Psoas muscle (tissue), 8 donors: ENCODE measurements around the gene ELOVL1. TPM values are rescaled to one million over a fixed set of nuclear protein-coding genes. Genes with fewer than 3 reads are reported as not detected.

Experiments
- ATAC-seq, 4 donors: fragments of 200-7000 bp; cut with Tn5 transposase; one replicate each; pipeline ENCODE4 v1.9.1; 2020; ENCODE audit warnings: moderate library complexity in 3 of 4, mild to moderate bottlenecking in 2 of 4
- DNase-seq, 2 donors: peaks; one replicate each; pipeline ENCODE4 v3.0.0-alpha.2; 2020
- H3K27ac ChIP-seq: fragments of 200-600 bp; one replicate; pipeline ENCODE4 v1.8.0; 2022
- H3K27me3 ChIP-seq, 3 donors: fragments of 200-600 bp in 1 of 3; one replicate each; pipeline versions ENCODE4 v1.6.1 to v1.8.0; 2013 to 2022; ENCODE audit warnings: low read length in 2 of 3, mild to moderate bottlenecking in 2 of 3, moderate library complexity in 1 of 3; ENCODE audit not compliant: insufficient read depth in 3 of 3
- H3K36me3 ChIP-seq, 2 donors: fragments of 200-600 bp in 1 of 2; one replicate each; pipeline versions ENCODE4 v1.6.1 to v1.8.0; 2013 to 2022; ENCODE audit warnings: low read depth in 1 of 2, mild to moderate bottlenecking in 1 of 2, moderate library complexity in 1 of 2; ENCODE audit not compliant: insufficient read depth in 1 of 2
- H3K4me1 ChIP-seq: fragments of 200-600 bp; one replicate; pipeline ENCODE4 v1.8.0; 2022
- H3K4me3 ChIP-seq: fragments of 200-600 bp; one replicate; pipeline ENCODE4 v1.8.0; 2022; ENCODE audit warnings: mild to moderate bottlenecking
- H3K9me3 ChIP-seq: fragments of 200-600 bp; one replicate; pipeline ENCODE4 v1.8.0; 2022
- WGBS, 3 donors: extraction: QIAGEN DNeasy Blood & Tissue Kit; methylation state at CpG; one replicate each; pipeline versions ENCODE4 v1.1.6 to v1.1.7; 2013; 5-methylcytosine and 5-hydroxymethylcytosine counted together
- intact Hi-C, 2 donors: fragments of 100-400 bp; cut with DNase I; formaldehyde crosslinking; loops; one replicate each; pipeline versions ENCODE4 v1.11.0 to v1.14.2; 2022
- polyA plus RNA-seq, 3 donors: library from polyadenylated mRNA; stranded (reverse); fragments of 200-250 nt; gene quantifications; one replicate each; pipeline ENCODE4 v1.2.3, GENCODE V29; 2013
- total RNA-seq, 4 donors: library from RNA; stranded (reverse); fragmentation: NEBNext Ultra II Directional in 2 of 4; extraction: Animal tissue kit (Norgen Biotek cat#: 25700) in 2 of 4; gene quantifications; one replicate each; pipeline versions ENCODE4 v1.2.1 to v1.2.4, GENCODE V29; 2021 to 2023
- TF ChIP-seq, protein P1 (sequence below): fragments of 200-600 bp; IDR thresholded peaks from one replicate; pipeline ENCODE4 v1.8.0; 2022; ENCODE audit warnings: antibody characterized with exemption
- donor health status: healthy with polysubstance abuse.
- donor health status: DM: no; HTN: no; CAD: no; lungs with moderate emphysema.
- donor health status: Bipolar disorder and iron deficiency.
- donor health status: healthy.
- donor health status: DM: yes; HTN: yes; CAD: no.
- donor health status: DM: no; HTN: no; CAD: no.
- donor health status: DM: no; HTN: no; CAD: no.
- donor health status: DM: yes; HTN: yes; CAD: no.

Gene ELOVL1
- total and polyA plus RNA-seq, 7 donors, result 15.9 to 68.1 (median 19.2) TPM

DNA sequence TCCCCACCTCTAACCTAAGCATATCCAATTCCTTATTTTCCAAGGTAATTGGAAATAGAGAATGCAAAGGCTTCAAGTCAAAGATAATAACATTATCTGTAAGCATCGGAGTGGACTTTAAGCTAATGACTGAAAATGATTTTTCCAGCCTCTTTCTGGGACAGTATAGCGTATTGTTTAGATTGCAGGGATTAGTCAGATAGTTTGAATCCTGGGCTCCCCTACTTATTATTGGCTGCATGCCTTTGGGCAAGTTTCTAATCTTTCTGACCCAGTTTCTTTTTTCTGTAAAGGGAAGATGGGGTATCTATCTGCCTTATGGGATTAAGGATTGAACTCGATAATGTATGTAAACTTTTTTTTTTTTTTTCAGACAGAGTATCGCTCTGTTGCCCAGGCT, 10.6 kb downstream of the ELOVL1 start:
- intact Hi-C loops, result no loop called here
- 96% methylated on average over 4 of the region's 4 CpGs for WGBS, 3 donors
- TF ChIP-seq, protein P1, sequence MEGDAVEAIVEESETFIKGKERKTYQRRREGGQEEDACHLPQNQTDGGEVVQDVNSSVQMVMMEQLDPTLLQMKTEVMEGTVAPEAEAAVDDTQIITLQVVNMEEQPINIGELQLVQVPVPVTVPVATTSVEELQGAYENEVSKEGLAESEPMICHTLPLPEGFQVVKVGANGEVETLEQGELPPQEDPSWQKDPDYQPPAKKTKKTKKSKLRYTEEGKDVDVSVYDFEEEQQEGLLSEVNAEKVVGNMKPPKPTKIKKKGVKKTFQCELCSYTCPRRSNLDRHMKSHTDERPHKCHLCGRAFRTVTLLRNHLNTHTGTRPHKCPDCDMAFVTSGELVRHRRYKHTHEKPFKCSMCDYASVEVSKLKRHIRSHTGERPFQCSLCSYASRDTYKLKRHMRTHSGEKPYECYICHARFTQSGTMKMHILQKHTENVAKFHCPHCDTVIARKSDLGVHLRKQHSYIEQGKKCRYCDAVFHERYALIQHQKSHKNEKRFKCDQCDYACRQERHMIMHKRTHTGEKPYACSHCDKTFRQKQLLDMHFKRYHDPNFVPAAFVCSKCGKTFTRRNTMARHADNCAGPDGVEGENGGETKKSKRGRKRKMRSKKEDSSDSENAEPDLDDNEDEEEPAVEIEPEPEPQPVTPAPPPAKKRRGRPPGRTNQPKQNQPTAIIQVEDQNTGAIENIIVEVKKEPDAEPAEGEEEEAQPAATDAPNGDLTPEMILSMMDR, result no peak
- ATAC-seq (no peak), DNase-seq (no peak)
- Histone ChIP-seq H3K27me3 (no peaks in the 10 kb centered on the region), H3K27ac (no peak overlapping the region), H3K4me3 (no peak overlapping the region), H3K4me1 (peaks cover 11% of the 10 kb centered on the region), H3K9me3 (no peaks in the 10 kb centered on the region), H3K36me3 (peaks cover 0 to 19% of the 10 kb centered on the region in 2 donors)

DNA sequence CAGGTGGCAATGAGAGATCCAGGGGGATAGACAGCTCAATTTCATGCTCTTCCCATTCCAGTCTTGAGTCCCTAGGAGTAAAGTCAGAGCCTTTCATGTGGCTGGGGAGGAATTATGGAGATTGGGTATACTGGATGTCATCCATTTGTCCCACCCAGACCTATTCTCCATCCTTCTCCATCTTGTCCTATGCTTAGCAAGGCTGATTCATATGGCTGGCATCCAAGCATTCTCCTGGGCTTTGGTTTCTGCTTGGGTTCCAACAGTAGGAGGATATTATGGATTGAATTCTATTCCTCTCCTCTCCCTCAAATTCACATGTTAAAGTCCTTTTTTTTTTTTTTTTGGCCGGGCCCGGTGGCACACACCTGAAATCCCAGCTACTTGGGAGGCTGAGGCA, 12.9 kb downstream of the ELOVL1 start:
- intact Hi-C loops, result no loop called here
- Histone ChIP-seq H3K4me3 (no peak overlapping the region), H3K27me3 (no peaks in the 10 kb centered on the region), H3K9me3 (no peaks in the 10 kb centered on the region), H3K36me3 (no peaks in the 10 kb centered on the region), H3K4me1 (peaks cover 11% of the 10 kb centered on the region), H3K27ac (no peak overlapping the region)
- DNase-seq (no peak), ATAC-seq (no peak)
- WGBS, 3 donors, result 76 to 100% (median 87%) methylated on average over 2 of the region's 2 CpGs
- TF ChIP-seq, protein P1, result no peak

DNA sequence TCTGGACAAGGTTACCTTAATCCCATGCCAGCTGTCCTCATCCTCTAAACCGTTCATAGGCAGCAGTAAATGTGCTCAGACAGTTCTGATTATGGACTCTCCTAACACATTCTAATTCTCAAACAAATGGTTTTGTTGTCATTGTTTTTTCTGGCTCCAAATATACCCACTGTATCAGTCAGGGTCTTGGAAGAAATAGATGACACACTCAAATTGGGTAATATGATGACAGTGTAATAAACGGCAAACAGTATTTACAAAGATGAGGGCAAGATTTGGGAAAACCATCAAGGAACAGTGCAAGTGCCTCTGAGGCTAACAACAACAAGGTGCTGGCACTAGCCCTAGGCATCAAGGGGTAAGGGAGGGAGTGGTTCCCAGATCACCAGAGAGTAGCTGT, 13.3 kb downstream of the ELOVL1 start:
- intact Hi-C loops, result no loop called here
- Histone ChIP-seq H3K4me3 (no peak overlapping the region), H3K27me3 (no peaks in the 10 kb centered on the region), H3K27ac (no peak overlapping the region), H3K4me1 (peaks cover 10% of the 10 kb centered on the region), H3K9me3 (no peaks in the 10 kb centered on the region), H3K36me3 (no peaks in the 10 kb centered on the region)
- DNase-seq (no peak), ATAC-seq (no peak)
- WGBS, 3 donors, result 63 to 83% (median 71%) methylated on average over 2 of the region's 2 CpGs
- TF ChIP-seq, protein P1, result no peak

DNA sequence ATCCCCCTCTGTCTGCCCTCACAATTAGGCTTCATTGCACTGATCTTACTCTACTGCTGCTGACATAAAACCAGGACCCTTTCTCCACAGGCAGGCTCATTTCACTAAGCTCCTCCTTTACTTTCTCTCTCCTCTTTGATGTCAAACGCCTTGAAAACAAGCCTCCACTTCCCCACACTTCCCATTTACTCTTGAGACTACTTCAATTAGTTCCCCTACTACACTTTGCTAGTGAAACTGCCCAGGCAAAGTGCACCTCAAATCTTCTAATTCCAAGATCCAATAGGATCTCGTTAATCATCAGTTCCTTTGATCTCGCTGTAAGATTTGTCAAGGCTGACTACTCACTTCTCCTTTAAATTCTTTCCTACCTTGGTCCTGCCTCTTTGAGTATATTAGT, 14.9 kb downstream of the ELOVL1 start:
- Histone ChIP-seq H3K4me3 (no peak overlapping the region), H3K27me3 (no peaks in the 10 kb centered on the region), H3K4me1 (peaks cover 2% of the 10 kb centered on the region), H3K9me3 (no peaks in the 10 kb centered on the region), H3K36me3 (no peaks in the 10 kb centered on the region), H3K27ac (no peak overlapping the region)
- TF ChIP-seq, protein P1, result no peak
- intact Hi-C loops, result no loop called here
- ATAC-seq, result no peak
- WGBS, 3 donors, result 42 to 51% (median 46%) methylated on average over 3 of the region's 3 CpGs
- no peak for DNase-seq

DNA sequence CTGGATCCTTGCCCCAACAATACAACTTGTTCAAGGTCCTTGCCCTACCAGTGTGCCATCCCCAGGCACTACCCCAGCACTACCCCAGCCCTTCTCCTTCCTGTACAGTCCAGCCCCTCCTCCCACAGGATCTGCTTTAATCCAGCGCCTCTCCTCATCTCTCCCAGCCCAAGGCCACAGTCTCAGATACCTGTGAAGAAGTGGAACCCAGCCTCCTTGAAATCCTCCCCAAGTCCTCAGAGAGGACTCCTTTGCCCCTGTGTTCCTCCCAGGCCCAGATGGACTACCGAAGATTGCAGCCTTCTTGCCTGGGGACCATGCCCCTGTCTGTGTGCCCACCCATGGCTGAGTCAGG, 15.5 kb downstream of the ELOVL1 start:
- intact Hi-C loops, result no loop called here
- H3K27me3 ChIP-seq, result no peaks in the 10 kb centered on the region
- H3K27ac ChIP-seq, result no peak overlapping the region
- DNase-seq, result no peak
- no peaks in the 10 kb centered on the region for H3K9me3 ChIP-seq
- no peaks in the 10 kb centered on the region for H3K4me1 ChIP-seq
- WGBS, 3 donors, result 78 to 90% (median 87%) methylated on average over 2 of the region's 2 CpGs
- ATAC-seq, result no peak
- TF ChIP-seq, protein P1, result no peak
- H3K36me3 ChIP-seq, result no peaks in the 10 kb centered on the region
- H3K4me3 ChIP-seq, result no peak overlapping the region
